ENCODE results near the gene TNNI2.

TNNI2 gene

GRCh38 chr11:1888347-1888753 is 49.6 kb downstream of the TNNI2 start:
- TF ChIP-seq, protein P1, sequence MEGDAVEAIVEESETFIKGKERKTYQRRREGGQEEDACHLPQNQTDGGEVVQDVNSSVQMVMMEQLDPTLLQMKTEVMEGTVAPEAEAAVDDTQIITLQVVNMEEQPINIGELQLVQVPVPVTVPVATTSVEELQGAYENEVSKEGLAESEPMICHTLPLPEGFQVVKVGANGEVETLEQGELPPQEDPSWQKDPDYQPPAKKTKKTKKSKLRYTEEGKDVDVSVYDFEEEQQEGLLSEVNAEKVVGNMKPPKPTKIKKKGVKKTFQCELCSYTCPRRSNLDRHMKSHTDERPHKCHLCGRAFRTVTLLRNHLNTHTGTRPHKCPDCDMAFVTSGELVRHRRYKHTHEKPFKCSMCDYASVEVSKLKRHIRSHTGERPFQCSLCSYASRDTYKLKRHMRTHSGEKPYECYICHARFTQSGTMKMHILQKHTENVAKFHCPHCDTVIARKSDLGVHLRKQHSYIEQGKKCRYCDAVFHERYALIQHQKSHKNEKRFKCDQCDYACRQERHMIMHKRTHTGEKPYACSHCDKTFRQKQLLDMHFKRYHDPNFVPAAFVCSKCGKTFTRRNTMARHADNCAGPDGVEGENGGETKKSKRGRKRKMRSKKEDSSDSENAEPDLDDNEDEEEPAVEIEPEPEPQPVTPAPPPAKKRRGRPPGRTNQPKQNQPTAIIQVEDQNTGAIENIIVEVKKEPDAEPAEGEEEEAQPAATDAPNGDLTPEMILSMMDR (IDR thresholded peaks at IDR 0.05; ENCODE audit: low read depth, low read length): no peak
- DNase-seq (ENCODE audit: extremely low read depth, low read depth): no peak

DNA sequence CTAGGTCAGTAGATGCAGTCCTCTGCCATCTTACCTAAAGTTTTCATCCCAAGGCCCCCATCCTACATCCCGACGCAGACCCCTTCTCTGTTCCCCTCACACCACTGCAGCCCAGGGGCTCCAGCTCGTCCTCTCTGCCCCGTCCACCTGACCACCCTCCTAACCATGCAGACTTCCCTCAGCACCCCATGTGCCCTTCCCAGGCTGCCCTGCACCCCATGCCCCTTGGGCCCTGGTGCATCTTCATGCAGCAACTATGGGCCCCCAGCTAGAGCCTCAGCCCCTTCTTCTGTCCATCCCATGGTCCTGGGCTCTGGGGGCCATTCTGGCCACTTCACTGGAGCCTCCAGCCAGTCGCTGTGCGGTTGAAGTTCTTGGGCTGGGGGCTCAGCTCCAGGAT is 50.0 kb downstream of the TNNI2 start:
- TF ChIP-seq, protein P1 (IDR thresholded peaks at IDR 0.05; ENCODE audit: low read depth, low read length): no peak
- no peak for DNase-seq (ENCODE audit: extremely low read depth, low read depth)

DNA sequence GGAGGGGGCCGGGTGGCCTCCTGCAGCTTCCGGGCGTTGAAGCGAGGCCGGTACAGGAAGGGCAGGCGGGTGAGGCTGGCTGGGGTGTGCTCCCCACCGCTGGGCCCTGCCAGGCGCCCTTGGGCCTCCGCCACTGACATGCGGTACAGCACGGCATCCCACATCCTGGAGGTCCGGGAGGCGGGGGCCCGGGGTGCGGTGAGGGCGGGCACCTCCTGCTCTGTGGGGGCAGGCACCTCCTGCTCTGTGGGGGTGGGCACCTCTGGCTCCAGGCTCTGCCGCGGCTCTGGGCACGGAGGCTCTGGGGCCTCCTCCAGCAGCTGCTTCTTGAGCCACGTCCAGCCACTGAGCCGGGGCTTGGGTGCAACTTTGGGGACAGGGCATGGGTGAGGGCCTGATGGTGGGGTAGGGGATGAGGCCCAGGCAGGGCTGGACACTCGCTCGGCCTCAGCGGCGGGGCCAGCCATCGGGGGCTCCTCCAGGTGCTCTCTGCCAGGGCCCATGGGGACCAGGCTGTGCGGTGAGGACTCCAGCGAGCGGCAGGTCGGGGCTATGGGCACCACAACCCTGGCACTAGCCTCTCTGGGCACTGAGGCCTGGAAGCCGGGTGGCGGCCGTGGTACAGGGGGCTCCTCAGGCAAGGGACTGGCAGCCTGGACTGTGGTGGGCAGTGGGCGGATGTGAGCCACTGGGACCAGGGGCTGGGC is 50.6 kb downstream of the TNNI2 start:
- no peak for DNase-seq (ENCODE audit: extremely low read depth, low read depth)
- TF ChIP-seq, protein P1 (IDR thresholded peaks at IDR 0.05; ENCODE audit: low read depth, low read length): no peak

DNA sequence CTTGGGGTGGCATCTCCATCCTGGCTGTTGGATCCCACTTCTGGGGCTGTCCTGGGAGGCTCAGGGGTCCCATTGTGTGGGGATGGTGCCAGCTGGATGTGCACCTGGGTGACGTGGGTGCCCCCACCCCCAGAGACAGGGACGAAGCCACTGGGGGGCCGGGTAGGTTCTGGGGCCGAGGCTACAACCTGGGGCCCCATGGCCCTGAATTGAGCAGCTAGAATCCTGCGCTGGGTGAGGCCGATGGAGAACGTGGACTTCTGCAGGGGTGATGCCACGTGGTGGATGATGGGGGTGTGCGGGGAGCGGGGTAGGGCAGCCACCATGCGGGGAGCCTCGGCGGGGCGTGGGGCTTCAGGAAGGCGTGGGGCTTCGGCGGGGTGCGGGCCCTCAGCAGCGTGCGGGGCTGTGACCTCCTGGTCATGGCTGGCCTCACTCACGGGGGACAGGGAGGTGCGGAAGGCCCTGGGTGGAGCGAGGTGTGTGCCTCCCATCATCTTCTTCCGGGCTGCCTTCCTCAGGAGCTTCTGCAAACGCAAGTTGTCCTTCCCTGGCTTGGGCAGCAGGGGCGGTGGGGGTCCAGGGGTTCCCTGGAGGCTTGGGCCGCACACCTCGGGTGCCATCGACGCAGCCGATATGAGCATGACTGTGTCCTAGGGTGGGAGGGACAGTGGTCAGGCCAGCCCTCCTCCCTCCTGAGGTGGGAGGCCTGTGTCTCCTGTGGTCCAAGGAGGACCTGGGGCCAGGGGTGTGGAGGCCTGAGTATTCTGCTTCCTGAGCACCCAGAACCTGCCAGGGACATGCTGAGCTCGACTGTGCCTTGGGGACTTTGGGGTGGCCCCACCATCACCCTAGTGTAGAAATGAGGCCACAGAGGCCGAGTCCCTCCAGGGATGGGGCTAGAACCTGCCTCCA is 51.4 kb downstream of the TNNI2 start:
- DNase-seq (ENCODE audit: extremely low read depth, low read depth): no peak
- TF ChIP-seq, protein P1 (IDR thresholded peaks at IDR 0.05; ENCODE audit: low read depth, low read length): no peak

Measured in AG09319 (cell line).